Body of pancreas (tissue), 4 donors: ENCODE measurements around the gene PMF1.

Experiments used
- POLR2A ChIP-seq, 3 donors: fragments of 450-650 bp; IDR thresholded peaks; one replicate each; pipeline ENCODE4 v1.6.1; 2016; ENCODE audit warnings: antibody characterized with exemption in 3 of 3, mild to moderate bottlenecking in 2 of 3
- TF ChIP-seq, protein P1 (sequence below), 7 experiments: fragments of 450-650 bp in 4 of 7; fragments of 200-600 bp in 3 of 7; sonication (generic) in 3 of 7; IDR thresholded peaks; one replicate each; pipeline ENCODE4 v1.5.1; 2016 to 2019; ENCODE audit warnings: antibody characterized with exemption in 7 of 7

GRCh38 chr1:156244126-156244525, 31.3 kb downstream of the PMF1 start:
- TF ChIP-seq, protein P1, sequence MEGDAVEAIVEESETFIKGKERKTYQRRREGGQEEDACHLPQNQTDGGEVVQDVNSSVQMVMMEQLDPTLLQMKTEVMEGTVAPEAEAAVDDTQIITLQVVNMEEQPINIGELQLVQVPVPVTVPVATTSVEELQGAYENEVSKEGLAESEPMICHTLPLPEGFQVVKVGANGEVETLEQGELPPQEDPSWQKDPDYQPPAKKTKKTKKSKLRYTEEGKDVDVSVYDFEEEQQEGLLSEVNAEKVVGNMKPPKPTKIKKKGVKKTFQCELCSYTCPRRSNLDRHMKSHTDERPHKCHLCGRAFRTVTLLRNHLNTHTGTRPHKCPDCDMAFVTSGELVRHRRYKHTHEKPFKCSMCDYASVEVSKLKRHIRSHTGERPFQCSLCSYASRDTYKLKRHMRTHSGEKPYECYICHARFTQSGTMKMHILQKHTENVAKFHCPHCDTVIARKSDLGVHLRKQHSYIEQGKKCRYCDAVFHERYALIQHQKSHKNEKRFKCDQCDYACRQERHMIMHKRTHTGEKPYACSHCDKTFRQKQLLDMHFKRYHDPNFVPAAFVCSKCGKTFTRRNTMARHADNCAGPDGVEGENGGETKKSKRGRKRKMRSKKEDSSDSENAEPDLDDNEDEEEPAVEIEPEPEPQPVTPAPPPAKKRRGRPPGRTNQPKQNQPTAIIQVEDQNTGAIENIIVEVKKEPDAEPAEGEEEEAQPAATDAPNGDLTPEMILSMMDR (IDR thresholded peaks at IDR 0.05): no peak
- TF ChIP-seq POLR2A (IDR thresholded peaks at IDR 0.05): no peak
